GM18499 (cell line): ENCODE results near the gene ACR.
"Not testable (repeated sequence)": the region's sequence is repeated elsewhere in the genome, so short reads cannot be mapped to it uniquely, and the experiment has no call there.

ENCODE experiments used
- ATAC-seq: cut with Tn5 transposase; IDR thresholded peaks from one replicate; pipeline ENCODE4 v1.9.1; 2021; ENCODE audit warnings: moderate number of reproducible peaks; ENCODE audit not compliant: insufficient read depth, unreplicated experiment

Gene ACR

DNA sequence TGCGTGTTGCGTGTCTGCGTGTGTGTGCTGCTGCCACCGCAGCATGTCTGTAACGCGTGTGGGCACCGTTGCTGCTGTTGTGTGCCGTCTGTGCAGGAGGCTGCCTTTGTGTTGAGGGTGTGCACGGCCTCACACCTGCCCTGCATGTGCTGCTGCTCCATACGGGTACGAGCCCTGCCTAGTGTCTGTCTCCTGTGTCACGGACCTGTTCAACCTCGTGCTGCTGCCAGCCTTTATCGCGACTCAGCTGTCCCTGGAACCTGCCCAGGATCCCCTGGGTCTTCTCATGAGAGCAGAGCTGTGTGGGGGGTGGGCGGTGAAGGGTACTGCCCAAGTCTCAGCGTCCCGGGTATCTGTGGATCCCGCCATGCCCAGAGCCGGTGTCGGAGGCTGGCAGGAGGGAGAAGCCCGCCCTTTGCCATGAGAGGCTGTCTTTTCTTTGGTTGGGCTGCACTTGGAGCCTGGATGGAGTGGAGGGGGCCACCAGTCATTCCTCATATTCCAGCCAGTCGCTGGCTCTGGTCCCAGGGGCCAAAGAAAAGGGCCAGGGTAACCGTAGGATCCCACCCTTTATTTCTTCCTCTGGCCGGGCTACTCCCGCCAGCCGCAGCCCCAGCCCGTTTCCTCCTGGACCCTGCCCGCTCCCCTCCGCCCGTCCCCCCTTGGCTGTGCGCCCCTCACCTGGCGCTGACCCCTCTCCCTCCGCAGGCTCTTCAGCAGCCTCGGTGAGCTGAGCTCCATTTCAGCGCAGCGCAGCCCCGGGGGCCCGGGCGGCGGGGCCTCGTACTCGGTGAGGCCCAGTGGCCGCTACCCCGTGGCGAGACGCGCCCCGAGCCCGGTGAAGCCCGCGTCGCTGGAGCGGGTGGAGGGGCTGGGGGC is 7.8 kb upstream of the ACR start:
- no peak for ATAC-seq

DNA sequence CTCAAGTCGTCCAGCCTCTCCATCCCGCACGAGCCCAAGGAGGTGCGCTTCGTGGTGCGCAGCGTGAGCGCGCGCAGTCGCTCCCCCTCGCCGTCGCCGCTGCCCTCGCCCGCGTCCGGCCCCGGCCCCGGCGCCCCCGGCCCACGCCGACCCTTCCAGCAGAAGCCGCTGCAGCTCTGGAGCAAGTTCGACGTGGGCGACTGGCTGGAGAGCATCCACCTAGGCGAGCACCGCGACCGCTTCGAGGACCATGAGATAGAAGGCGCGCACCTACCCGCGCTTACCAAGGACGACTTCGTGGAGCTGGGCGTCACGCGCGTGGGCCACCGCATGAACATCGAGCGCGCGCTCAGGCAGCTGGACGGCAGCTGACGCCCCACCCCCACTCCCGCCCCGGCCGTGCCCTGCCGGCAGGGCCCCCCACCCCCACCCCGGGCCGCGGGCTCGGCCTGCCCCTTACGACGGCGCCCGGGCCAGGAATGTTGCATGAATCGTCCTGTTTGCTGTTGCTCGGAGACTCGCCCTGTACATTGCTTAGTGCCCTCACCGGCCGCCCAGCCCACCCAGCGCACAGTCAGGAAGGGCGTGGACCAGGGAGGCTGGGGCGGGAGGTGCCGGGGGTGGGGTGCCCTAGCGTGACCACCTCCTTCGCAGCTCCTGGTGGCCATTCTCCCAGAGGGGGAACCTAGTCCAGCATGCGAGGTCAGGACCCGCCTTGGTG is 6.9 kb upstream of the ACR start:
- ATAC-seq, result no peak

DNA sequence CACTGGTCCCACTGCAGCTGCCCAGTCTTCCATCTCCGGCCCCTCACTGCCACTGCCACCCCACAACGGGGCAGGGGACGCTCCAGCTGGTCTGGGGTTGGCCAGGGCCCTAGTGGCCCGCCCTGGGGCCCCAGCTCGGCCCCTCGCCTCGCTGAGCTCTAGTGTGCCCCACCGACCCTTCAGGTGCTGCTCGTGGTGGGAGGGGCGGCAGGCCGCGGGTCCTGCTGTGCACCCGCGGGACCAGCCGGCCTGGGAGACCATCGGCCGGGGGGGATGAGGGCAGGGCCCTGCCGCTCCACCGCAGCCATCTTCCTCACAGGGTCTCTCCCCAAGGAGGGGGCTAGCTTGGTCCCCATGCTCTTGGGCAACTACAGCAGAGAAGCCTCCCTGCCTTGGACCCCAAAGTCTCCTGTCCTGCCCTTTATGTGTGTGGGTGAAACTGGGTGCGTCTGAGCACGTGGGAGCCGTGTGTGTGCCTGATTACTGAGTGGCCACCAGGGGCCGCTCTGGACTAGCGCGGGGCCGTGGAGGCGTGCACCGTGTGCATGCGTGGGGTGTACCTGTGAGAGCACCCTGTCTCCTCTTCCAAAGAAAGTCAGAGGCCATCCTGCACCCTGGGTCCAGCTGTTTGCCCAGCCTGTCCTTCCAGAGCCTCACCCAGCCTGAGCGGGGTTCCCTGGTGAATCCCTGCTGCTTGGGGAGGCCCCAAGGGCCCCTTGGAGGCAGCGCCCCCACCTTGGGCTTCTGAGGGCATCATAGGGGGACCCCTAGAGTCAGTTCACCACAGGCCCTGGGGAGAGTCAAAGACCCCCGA is 6.0 kb upstream of the ACR start:
- ATAC-seq, result no peak

DNA sequence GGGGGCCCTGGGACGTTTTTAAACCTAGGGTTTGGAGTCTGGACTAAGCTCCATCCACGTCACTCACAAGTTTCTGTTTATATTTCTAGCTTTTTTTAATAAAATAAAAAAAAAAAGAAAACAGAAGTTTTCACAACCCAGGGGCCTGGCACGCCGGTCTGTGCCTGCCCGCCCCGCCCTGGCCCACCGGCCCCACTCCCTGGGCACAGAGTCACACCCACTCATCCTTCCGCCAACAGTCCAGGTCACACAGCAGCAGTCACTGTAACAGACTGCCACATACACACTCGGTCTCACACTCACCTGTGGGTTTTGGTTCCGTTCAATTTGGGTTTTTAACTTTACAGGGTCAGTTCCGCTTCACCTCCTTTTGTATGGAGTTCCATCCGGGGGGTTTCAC is 5.3 kb upstream of the ACR start:
- ATAC-seq, result no peak

DNA sequence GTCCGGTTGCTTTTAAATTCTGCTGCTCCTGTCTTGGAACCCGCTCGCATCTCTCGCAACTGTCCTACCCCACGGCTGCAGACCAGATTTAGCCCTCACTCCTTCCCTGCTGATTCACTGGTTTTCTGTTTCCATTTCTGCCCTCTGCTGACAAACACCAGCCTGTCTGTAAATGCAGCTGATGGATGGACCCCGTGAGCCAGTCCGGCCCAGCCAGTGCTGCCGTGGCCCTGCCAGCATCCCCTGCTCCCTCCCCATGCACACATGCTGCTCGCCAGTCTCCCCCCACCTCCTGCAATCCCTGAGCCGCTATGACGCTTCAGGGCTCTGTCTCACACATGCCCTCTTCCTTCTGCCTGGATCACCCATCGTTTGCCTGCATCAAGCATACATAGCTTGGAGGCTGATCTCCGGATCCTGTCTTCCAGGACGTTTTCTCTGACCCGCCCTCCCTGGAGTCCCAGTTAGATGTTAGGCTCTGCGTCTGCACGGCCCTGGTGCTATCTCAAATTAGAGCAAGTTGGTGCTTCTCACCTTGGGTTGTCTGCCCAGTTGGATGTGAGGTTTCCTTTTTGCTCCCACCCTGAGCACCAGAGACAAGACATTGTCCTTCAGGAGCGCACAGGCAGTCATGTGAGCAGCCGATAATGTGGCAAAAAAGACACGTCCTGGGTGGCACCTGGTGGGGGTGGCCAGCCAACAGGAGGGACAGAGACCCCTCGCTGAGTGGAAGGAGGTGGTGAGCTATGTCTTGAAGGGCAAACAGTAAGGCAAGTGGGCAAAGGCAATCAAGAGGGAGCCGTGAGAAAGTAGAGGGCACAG is 4.3 kb upstream of the ACR start:
- ATAC-seq, result no peak

DNA sequence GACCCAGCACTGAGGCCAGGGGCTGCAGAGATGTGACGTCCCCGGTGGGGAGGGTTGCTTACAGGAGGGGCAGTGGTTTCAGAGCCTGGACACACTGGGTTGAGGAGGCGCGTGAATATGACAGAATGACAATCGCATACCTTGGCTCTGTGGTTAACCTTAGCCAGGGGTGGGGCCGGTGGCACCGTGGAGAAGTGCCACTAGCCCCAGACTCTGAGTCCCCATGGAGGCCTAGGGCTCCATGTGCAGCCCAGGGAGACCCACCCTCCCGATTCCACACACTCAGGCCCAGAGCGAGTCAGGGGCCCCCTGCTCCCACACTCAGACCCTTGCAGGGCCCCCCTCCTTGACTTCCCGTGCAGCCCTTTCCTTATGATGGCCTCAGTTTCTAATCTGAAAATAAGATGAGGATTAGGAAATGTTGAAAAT is 3.6 kb upstream of the ACR start:
- ATAC-seq, result no peak

DNA sequence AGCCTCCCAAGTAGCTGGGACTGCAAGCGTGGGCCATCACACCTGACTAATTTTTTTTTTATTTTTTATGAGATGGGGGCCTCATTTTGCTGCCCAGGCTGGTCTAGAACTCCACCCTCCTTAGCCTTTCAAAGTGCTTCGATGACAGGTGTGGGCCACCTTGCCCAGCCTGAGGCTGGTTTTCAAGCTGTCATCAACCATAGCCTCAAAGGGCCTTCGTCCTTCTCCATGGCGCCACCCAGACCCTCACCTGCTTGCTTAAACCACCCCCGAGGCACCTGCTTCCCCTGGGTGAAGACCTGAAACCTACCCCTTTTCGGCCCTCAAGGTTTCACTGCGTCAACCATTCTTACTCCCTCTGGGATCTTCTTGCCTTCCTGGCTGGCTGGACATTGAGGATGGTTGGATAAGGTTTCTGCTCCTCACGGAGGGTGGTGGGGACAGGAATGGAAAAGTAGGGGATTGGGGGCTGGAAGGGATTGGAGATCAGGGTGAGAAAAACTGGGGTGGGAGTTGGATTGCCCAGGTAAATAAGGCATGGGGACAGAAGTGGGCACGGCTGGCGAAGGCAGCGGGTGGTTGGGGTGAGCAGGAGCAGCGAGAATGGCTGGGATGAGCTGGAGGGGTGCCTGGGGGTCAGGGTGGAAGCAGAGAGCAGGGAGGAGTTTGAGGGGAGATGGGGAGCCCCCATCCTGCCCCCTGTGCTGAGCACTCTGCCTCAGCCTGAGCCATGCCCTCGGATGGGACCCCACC is 2.8 kb upstream of the ACR start:
- ATAC-seq, result no peak

DNA sequence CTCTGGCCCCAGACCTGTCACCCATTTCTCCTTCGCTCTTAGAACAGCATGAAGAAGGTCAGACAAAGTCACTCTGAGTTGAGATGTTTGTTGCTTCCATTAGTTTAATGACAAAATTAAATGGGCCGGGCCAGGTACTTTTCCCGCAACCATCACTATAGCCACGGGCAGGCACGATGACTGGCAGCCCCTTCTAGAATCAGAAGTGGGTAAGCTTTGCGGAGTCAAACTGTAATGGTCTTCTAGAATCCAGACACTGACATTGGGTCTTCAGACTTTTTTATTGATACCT is 2.3 kb upstream of the ACR start:
- no peak for ATAC-seq

DNA sequence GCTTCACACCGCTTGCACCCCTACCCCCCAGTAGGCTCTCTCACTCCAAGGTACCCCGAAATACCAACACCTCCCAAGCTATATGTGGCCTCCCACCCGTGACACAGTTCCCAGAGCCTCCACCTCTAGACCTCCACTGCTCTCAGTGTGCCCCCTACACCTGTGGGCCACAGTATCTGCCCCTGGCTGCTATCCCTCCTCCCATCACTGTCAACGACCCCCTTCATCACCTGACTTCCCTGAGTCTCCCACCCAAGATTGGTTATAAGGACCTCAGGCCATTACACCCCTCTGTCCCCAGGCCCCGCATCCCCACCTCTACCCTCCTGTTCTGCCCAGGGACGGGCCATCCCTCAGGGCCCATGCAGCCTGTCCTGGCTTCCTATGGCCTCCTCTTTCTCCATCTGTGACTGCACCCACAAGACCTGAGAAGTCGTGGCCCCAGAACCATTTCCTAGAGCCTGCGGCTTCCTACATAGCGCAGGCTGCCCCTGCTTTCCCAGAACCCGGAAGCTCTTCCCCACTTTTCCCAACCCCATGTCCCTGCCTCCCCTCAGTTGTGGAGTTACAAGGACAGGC is 734 bp downstream of the ACR start:
- no peak for ATAC-seq

DNA sequence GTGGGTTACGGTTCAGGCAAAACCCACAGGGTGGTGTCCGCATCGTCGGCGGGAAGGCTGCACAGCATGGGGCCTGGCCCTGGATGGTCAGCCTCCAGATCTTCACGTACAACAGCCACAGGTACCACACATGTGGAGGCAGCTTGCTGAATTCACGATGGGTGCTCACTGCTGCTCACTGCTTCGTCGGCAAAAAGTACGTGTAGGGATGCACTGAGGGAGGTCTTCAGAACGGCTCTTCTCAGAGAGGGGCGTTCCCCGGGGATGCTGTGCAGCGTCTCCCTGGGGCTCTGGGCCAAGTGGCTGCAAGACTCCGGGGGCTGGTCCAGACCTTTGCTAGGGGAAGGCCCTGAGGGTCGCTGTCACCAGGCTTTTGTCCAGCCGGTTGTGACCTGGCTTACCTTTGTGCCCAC is 1.3 kb downstream of the ACR start:
- no peak for ATAC-seq

DNA sequence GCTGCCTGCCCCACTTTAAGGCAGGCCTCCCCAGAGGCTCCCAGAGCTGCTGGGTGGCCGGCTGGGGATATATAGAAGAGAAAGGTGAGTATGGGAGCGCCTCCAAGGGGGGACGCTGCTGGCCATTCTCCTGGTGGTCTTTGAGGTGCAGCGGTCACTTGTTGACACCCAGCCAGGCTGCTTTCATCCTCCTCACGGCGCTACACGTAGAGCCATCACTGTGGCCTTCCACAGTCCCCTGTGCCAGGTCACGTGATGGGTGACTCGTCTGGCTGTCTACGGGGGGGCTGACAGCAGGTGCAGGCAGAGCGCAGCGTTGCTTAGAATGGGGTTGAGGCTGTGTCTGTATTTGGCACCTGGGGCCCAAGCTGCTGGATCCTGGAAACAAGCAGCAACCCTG is 1.9 kb downstream of the ACR start:
- ATAC-seq, result no peak

DNA sequence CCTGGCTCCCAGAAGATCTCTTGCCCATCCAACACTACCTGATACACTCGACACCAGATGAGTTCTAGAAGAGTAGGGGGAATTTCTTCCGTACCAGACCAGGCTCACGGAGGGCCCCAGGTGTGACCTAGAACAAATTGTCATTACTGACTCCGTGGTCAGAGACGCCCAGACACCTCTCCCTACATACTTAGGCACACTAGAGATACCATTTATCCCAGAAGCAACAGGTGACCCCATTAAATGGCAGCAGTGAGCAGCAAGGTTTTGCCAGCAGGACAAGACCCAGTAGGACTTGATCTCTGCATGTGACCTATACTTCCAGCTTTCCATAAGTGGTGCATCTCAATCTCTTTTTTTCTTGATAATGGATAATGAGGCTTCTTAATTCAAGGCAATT is 2.7 kb downstream of the ACR start:
- ATAC-seq, result not testable (repeated sequence)

DNA sequence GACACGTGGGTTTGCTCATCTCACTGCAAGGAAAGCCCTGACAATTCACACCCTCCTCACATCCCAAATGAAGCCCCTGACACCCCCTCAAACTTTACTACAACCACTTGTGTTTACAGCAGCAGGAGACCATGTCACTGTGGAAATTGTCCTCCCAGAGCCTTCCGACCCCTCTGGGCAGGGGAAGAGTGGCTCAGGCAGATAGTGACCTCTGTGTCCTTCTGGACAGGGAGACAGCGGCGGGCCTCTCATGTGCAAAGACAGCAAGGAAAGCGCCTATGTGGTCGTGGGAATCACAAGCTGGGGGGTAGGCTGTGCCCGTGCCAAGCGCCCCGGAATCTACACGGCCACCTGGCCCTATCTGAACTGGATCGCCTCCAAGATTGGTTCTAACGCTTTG is 6.4 kb downstream of the ACR start:
- not testable (repeated sequence) for ATAC-seq

DNA sequence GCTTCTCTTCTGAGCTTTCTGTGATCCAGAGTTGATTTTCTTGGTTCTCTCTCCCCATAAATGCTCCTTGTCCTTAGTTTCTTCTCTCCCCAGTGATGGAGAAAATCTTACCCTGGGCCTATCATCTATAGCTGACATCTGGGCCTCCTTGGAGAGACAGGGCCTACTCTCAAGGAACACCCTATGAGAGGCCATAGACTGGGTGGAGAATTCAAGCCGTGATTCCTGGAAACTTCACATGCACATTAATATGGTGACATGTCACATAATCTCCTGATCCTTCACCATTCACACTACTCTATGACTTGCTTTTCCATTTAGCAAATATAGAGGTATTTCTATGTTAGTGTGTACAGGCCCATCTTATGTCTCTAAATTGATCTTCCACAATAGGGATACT is 9.5 kb downstream of the ACR start:
- not testable (repeated sequence) for ATAC-seq

DNA sequence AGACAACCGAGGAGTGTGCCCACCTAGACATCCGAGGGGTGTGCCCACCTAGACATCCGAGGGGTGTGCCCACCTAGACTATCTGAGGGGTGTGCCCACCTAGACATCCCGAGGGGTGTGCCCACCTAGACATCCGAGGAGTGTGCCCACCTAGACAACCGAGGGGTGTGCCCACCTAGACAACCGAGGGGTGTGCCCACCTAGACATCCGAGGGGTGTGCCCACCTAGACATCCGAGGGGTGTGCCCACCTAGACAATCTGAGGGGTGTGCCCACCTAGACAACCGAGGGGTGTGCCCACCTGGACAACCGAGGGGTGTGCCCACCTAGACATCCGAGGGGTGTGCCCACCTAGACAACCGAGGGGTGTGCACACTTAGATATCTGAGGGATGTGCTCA is 10.6 kb downstream of the ACR start:
- ATAC-seq, result not testable (repeated sequence)

DNA sequence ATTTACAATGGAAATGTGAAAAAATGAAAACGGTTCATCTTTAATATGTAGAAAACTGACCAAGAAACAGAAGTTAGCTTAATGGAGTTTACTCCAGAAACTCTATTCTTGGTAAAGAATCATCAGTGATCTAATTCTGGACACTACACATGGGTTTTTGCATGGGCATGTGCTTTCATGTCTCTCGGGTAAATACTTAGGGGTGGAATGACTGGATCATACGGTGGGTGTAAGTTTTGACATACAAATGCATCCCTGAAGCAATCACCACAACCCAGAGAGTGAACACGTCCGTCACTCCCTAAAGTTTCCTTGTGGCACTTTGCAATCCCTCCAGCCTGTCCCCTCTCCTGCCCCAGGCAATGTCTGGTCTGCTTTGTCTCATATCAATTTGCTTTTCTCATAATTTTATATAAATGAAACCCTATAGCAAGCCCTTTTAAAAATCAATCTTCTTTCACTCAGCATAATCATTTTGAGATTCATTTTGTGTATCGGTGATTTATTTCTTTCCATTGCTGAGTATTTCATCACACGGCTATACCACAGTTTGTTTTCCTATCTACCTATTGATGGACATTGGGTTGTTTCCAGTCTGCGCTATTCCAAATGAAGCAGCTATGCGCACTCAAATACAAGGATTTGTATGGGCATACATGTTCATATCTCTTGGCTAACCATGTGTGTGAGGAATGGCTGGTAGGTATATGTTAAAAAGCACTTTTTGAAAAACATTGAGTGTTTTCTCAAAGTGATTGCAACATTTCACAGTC is 11.5 kb downstream of the ACR start:
- ATAC-seq, result not testable (repeated sequence)

DNA sequence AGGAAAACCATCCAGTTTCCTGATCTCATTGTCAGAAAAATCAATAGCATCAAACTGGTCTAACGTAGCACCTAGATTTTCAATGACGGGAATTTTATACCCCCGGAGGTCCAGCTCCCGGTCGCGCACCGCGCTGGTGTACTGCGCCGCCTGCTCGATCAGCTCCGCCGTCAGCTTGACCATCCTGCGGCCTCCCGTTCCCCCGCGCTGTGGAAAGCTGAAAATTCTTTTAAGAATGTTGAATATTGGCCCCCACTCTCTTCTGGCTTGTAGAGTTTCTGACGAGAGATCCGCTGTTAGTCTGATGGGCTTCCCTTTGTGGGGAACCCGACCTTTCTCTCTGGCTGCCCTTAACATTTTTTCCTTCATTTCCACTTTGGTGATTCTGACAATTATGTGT is 17.2 kb downstream of the ACR start:
- ATAC-seq, result not testable (repeated sequence)

DNA sequence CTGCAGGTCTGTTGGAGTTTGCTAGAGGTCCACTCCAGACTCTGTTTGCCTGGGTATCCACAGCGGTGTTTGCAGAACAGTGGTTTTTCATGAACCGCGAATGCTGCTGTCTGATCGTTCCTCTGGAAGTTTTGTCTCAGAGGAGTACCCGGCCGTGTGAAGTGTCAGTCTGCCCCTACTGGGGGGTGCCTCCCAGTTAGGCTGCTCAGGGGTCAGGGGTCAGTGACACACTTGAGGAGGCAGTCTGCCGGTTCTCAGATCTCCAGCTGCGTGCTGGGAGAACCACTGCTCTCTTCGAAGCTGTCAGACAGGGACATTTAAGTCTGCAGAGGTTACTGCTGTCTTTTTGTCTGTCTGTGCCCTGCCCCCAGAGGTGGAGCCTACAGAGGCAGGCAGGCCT is 18.4 kb downstream of the ACR start:
- not testable (repeated sequence) for ATAC-seq
